Memory B cell (primary cell): Measurements from ENCODE around the gene NLGN1.

Source experiments
- ATAC-seq: fragments of 150-1000 bp; cut with Tn5 transposase; 2 replicates; pipeline ENCODE4 v1.10.0; 2021; ENCODE audit warnings: low read depth, mild to moderate bottlenecking, moderate library complexity
- DNase-seq, 2 donors: peaks; one replicate each; pipeline ENCODE4 v3.0.0; 2022; ENCODE audit warnings: low spot score in 2 of 2
- H3K27ac Mint-ChIP-seq: one replicate; pipeline ENCODE4 v1.8.0; 2022; ENCODE audit warnings: mild to moderate bottlenecking, moderate library complexity, mixed read lengths
- H3K27me3 Mint-ChIP-seq: one replicate; pipeline ENCODE4 v1.8.0; 2022; ENCODE audit warnings: mixed read lengths
- H3K36me3 Mint-ChIP-seq: one replicate; pipeline ENCODE4 v1.8.0; 2022; ENCODE audit warnings: mild to moderate bottlenecking, mixed read lengths
- H3K4me1 Mint-ChIP-seq: one replicate; pipeline ENCODE4 v1.8.0; 2022; ENCODE audit warnings: mixed read lengths
- H3K4me3 Mint-ChIP-seq: one replicate; pipeline ENCODE4 v1.8.0; 2022; ENCODE audit warnings: mild to moderate bottlenecking, moderate library complexity, mixed read lengths
- H3K9me3 Mint-ChIP-seq: one replicate; pipeline ENCODE4 v1.8.0; 2022; ENCODE audit warnings: mixed read lengths

Gene NLGN1

DNA sequence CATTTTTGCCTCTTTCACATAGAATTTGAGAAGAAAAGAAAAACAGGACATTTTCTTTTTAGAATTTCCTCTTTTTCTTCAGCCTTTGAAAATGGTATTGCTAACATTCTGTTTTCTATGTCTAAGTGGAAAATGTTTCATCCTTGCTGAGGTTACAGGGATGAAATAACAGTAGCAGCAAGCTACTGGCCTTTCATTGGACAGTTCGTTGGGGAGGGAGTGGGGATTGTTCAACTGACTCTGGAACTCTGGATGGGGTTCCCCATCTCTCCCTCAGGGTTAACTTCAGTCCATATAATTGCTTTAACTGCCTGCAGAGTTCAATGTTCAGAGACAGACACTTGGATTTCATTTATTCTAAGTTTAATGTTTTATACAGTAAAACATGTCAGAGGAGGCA lies 346.0 kb downstream of the NLGN1 start:
- Mint-ChIP-seq H3K36me3 (no peaks in the 10 kb centered on the region), H3K9me3 (peaks cover 5% of the 10 kb centered on the region), H3K27ac (no peak overlapping the region), H3K4me3 (no peak overlapping the region), H3K4me1 (no peaks in the 10 kb centered on the region), H3K27me3 (no peaks in the 10 kb centered on the region)
- ATAC-seq = no peak
- no peak for DNase-seq

DNA sequence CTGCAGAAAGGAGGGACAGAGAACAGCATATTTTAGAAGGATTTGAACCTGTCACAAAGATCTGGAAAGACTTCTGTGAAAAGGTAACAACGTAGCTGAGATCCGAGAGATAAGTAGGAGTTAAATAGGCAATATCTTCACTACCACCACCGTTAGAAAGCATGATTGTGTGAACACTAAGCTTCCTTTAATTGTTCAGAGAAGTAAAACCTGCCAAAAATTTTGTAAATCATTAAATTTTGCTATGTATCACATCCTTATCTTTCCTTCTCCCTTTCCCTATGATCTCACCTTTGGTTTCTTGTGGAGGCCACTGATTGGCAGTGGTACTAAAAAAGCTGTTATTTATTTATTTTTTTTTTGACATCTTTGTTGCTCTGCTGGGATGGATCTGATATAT lies 346.9 kb downstream of the NLGN1 start:
- ATAC-seq (no peak), DNase-seq (no peak)
- H3K27ac Mint-ChIP-seq = no peak overlapping the region
- H3K9me3 Mint-ChIP-seq = peaks cover 5% of the 10 kb centered on the region
- H3K36me3 Mint-ChIP-seq = no peaks in the 10 kb centered on the region
- no peaks in the 10 kb centered on the region for H3K4me1 Mint-ChIP-seq
- no peak overlapping the region for H3K4me3 Mint-ChIP-seq
- no peaks in the 10 kb centered on the region for H3K27me3 Mint-ChIP-seq

DNA sequence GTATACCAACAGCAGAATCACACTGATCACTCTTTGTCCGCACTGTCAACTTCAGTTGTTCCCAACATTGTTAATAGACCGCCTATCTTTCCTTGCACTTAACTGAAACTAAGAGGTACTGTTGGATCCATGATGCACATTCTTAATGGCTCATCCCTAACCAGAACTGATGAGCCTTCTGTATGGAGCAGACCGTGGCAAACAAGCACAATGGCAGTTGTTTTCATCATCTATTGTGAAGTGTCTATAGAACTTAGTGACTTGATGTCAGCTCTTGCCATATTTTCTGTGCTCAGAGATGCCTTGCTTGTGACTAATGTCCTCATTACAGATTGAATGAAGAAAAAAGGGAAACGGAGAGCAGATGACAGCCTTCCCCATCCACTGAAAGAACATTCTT lies 347.4 kb downstream of the NLGN1 start:
- ATAC-seq (no peak), DNase-seq (no peak)
- no peaks in the 10 kb centered on the region for H3K36me3 Mint-ChIP-seq
- H3K27ac Mint-ChIP-seq = no peak overlapping the region
- peaks cover 5% of the 10 kb centered on the region for H3K9me3 Mint-ChIP-seq
- H3K4me3 Mint-ChIP-seq = no peak overlapping the region
- H3K27me3 Mint-ChIP-seq = no peaks in the 10 kb centered on the region
- H3K4me1 Mint-ChIP-seq = no peaks in the 10 kb centered on the region

DNA sequence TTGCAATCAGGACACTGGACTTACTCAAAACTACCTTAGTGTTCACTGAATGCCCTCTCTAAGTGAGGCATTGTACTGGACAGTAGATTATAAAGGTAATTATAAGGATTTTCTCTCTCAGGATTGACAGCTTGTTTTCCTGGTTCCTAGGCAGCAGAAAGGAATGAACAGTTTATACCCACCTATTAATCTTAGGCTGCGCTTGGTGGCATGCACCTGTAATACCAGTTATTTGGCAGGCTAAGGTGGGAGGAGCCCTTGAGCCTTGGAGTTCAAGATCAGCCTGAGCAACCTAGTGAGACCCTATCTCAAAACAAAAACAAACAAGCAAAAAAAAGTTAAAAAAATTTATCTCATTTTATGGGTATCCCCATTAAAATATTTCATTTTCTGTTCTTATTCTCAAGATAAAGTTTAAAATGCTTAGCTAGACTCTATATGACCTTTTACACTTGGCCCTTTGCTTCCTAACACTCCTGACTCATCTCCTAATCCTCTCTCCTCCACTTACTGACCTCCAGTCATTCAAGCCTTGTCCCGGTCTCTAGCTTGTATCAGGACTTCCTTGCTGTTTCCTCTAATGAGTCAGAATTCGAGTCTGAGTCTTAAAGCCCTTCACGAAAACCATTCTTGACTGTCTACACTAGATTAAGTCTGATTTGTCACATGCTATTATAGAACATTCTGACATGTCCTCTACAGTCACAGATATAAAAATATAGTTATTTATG lies 348.6 kb downstream of the NLGN1 start:
- Mint-ChIP-seq H3K4me3 (no peak overlapping the region), H3K27ac (no peak overlapping the region), H3K4me1 (no peaks in the 10 kb centered on the region), H3K27me3 (no peaks in the 10 kb centered on the region), H3K9me3 (peaks cover 3% of the 10 kb centered on the region), H3K36me3 (no peaks in the 10 kb centered on the region)
- DNase-seq = no peak
- ATAC-seq = no peak

DNA sequence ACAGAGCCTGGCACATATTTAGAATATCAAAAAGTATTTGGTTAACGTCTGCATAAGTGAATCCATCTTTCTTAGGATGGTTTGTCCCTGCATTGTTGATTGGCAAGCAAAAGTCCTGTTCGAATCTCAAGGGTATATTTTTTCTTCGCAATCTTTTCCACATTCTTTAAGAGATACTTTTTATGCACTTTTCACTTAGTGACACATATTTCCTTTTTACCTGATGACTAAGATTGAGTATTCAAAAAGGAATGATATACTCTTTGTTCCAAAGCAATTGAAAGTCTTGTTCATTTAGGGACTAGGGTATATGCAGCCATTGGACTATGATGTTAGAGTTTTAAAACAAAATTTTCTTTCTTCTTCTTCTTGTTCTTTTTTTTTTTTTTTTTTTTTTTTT lies 349.9 kb downstream of the NLGN1 start:
- no peaks in the 10 kb centered on the region for H3K4me1 Mint-ChIP-seq
- H3K27ac Mint-ChIP-seq = no peak overlapping the region
- ATAC-seq = no peak
- no peak for DNase-seq
- H3K36me3 Mint-ChIP-seq = no peaks in the 10 kb centered on the region
- no peak overlapping the region for H3K4me3 Mint-ChIP-seq
- H3K9me3 Mint-ChIP-seq = peaks cover 3% of the 10 kb centered on the region
- H3K27me3 Mint-ChIP-seq = no peaks in the 10 kb centered on the region

DNA sequence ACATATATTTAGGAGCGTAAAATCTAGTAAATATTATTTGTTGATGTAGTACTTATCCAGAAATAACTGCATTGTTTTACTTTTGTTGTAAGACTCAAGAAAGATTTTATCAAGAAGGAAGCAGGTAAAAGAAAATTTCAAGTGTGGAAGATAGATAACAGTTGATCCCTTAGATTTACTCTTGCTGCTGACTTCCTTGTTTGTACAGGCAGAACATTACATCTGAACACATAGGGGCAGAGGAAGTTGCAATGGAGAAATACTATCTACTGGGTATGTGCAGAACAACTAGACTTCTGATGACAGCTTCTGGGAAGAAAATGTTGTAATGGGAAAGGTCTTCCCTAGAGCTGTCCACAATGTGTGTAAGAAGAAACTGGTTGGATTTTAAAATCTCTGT lies 350.6 kb downstream of the NLGN1 start:
- Mint-ChIP-seq H3K4me3 (no peak overlapping the region), H3K36me3 (no peaks in the 10 kb centered on the region), H3K9me3 (peaks cover 3% of the 10 kb centered on the region), H3K27ac (no peak overlapping the region), H3K27me3 (no peaks in the 10 kb centered on the region), H3K4me1 (no peaks in the 10 kb centered on the region)
- ATAC-seq = no peak
- no peak for DNase-seq

DNA sequence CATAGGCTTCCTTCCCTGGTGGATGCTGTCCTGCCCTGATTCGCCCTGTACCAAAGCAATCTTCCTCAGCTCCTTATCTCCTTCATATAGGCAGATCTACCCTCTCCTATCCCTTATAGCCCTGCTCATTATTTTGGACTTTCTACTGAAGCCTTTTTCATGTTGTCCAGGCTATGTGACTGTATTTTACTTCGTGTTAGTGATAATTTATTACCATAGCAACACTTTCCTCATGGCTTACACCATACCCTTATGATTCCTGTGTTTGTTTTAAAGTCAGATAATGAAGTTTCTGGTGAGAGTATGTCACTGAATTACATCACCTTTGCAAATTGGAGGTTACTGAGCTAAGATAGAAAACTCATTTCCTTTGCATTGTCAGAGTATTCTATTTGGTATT lies 352.6 kb downstream of the NLGN1 start:
- H3K27me3 Mint-ChIP-seq = no peaks in the 10 kb centered on the region
- no peak for DNase-seq
- no peak for ATAC-seq
- H3K4me3 Mint-ChIP-seq = no peak overlapping the region
- peaks cover 3% of the 10 kb centered on the region for H3K9me3 Mint-ChIP-seq
- no peaks in the 10 kb centered on the region for H3K4me1 Mint-ChIP-seq
- no peak overlapping the region for H3K27ac Mint-ChIP-seq
- no peaks in the 10 kb centered on the region for H3K36me3 Mint-ChIP-seq

DNA sequence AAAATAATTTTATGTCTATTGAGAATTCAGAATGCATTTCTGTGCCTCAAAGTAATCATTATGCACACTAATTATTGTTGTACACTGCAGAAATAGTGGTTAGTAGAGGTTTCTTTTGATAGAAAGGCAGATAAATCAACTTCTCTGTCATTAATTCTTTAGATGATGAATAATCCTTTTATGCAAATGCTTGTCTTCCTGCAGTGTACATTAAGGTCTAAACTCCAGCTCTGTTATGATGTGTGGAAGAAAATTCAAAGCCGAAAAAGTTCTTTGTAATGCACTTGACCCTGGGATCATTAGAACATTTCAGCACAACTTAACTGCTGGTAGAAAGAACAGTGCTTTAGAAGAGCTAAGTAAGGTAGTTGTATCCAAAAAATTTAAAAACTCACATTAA lies 353.0 kb downstream of the NLGN1 start:
- Mint-ChIP-seq H3K27ac (no peak overlapping the region), H3K4me3 (no peak overlapping the region), H3K9me3 (peaks cover 3% of the 10 kb centered on the region), H3K36me3 (no peaks in the 10 kb centered on the region), H3K27me3 (no peaks in the 10 kb centered on the region), H3K4me1 (no peaks in the 10 kb centered on the region)
- ATAC-seq (no peak), DNase-seq (no peak)

DNA sequence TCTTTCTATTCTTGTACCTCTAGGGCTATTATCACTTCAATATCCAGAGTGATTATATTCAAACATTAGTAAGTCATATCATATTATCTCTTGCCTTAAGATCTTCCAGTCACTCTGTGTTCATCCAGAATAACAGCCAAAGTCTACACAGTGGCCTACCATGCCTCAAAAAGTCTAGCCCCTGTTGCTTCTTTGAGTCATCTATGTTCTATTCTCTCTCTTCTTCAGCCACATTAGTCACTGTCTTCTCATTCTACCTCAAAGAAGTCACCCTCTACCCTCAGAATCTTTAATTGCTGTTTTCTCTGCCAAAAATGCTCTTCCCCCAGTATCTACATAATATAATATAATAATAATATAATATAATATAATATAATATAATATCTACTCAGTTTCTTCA lies 356.0 kb downstream of the NLGN1 start:
- no peak overlapping the region for H3K27ac Mint-ChIP-seq
- H3K36me3 Mint-ChIP-seq = no peaks in the 10 kb centered on the region
- no peaks in the 10 kb centered on the region for H3K27me3 Mint-ChIP-seq
- DNase-seq (no peak), ATAC-seq (no peak)
- peaks cover 1% of the 10 kb centered on the region for H3K9me3 Mint-ChIP-seq
- H3K4me3 Mint-ChIP-seq = no peak overlapping the region
- no peaks in the 10 kb centered on the region for H3K4me1 Mint-ChIP-seq

DNA sequence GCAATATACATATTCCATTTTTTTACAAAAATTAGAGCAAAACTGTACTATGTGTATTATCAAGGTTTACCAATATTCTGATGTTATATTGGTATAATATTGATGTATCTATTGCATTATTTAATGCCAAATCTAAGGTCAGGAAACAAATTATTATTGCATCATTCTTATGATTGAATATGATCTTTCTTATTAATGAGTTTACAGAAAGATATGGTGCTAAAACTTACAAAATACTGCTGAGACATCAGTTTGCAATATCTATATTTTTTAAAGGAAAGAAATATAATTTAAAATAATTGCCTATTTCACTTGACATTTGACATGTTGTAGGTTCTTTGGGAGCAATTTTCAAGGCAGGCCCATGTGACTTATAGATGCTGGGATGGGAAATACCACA lies 357.6 kb downstream of the NLGN1 start:
- H3K9me3 Mint-ChIP-seq = no peaks in the 10 kb centered on the region
- no peaks in the 10 kb centered on the region for H3K27me3 Mint-ChIP-seq
- H3K27ac Mint-ChIP-seq = no peak overlapping the region
- DNase-seq = no peak
- no peaks in the 10 kb centered on the region for H3K4me1 Mint-ChIP-seq
- no peak for ATAC-seq
- H3K4me3 Mint-ChIP-seq = no peak overlapping the region
- H3K36me3 Mint-ChIP-seq = no peaks in the 10 kb centered on the region

DNA sequence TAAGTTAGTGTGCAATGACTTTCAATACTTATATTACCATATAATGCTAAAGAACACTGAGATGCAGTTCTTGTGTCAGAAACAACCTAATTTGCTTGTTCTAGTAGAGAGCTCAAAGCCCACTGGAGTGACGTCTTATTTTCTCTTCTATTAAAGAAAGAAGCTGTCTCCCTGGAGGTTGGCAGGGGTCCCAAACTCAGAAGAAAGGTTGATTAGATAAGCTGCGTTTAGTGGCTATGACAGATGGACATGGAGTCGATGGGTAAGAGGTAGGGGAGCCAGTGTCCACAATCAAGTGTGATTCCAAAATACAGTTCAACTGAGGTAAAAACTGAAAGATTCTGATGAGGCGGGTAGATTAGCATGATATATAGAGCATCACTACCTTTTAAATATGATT lies 363.6 kb downstream of the NLGN1 start:
- Mint-ChIP-seq H3K36me3 (no peaks in the 10 kb centered on the region), H3K4me3 (no peak overlapping the region), H3K27me3 (no peaks in the 10 kb centered on the region), H3K27ac (no peak overlapping the region), H3K9me3 (peaks cover 3% of the 10 kb centered on the region), H3K4me1 (no peaks in the 10 kb centered on the region)
- DNase-seq (no peak), ATAC-seq (no peak)

DNA sequence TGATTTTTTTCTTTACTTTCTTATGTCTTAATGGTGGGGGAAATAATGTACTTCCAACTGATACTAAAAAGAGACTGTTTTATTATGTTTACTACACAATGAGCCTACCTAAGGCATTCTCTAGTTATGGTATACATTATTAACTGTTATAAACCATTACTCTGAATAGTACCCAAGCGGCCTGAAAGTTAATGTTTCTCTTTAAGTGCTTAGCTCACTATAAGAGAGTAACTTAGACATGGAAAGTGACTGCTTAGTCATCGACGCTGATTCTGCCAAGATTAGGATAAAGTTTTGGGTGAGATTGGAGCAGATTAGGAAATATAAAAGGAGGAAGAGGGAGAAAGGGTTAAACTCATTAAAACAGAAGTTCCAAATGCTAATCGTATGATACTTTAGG lies 365.0 kb downstream of the NLGN1 start:
- Mint-ChIP-seq H3K27ac (no peak overlapping the region), H3K4me3 (no peak overlapping the region), H3K27me3 (no peaks in the 10 kb centered on the region), H3K36me3 (no peaks in the 10 kb centered on the region), H3K4me1 (no peaks in the 10 kb centered on the region), H3K9me3 (peaks cover 5% of the 10 kb centered on the region)
- no peak for ATAC-seq
- no peak for DNase-seq

DNA sequence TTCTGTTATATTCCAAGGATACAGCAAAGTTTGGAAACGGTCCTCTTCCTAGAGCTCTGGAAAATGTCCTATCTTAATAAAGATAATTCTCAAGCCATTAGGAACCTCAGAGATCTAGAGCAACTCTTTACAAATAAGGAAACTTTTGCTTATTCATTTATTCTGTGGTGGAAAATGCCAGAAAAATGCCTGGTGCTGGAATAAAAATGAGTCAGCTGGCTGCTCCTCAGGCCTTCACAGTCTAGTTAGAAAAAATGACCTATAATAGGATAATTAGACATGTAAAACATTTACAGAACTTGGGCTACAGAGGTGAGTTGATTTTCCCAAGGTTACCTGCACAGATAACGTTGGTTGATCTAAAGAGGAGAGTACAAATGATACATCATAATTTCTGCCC lies 372.5 kb downstream of the NLGN1 start:
- no peak for ATAC-seq
- DNase-seq = no peak

DNA sequence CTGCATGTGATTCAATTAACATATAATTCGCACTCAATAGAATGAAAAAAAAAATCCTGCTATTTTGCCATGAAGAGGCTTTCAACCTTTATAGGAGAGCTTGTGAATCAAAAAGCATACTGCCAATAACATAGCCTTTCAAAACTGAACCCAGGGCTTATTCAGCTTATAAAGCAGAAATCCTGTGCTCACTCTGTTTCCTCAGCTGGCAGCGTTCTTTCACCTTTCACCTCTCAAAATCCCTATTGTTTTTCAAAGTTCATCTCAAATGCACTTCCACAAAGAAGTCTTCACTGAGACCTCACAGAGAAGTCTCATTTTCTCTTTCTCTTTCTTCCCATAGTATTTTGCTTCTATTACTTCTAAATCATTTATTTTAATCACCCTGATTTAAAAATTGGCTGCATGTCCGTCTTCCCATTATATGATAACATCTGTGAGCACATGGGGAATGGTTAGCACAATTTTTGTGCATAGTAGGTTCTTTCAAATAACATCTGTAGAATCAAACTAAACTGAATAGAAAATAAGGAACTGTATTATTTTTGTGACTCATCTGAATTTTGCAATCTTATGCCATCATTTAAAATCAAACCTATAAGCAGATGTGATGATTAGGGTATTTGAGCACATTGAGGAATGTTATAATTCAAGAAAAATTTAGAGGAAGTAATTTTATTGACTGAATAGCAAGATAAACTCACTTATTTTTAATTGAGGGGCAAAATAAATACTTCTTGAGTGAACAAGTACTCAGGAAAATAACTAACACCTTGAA lies 373.4 kb downstream of the NLGN1 start:
- H3K27ac Mint-ChIP-seq = no peak overlapping the region
- H3K36me3 Mint-ChIP-seq = no peaks in the 10 kb centered on the region
- ATAC-seq (no peak), DNase-seq (no peak)
- no peaks in the 10 kb centered on the region for H3K27me3 Mint-ChIP-seq
- no peaks in the 10 kb centered on the region for H3K4me1 Mint-ChIP-seq
- H3K9me3 Mint-ChIP-seq = peaks cover 3% of the 10 kb centered on the region
- no peak overlapping the region for H3K4me3 Mint-ChIP-seq

More for the DNA sequence above, 372.5 kb downstream of the NLGN1 start:
- Mint-ChIP-seq H3K4me3 (no peak overlapping the region), H3K9me3 (peaks cover 4% of the 10 kb centered on the region), H3K36me3 (no peaks in the 10 kb centered on the region), H3K27me3 (no peaks in the 10 kb centered on the region), H3K4me1 (no peaks in the 10 kb centered on the region), H3K27ac (no peak overlapping the region)

DNA sequence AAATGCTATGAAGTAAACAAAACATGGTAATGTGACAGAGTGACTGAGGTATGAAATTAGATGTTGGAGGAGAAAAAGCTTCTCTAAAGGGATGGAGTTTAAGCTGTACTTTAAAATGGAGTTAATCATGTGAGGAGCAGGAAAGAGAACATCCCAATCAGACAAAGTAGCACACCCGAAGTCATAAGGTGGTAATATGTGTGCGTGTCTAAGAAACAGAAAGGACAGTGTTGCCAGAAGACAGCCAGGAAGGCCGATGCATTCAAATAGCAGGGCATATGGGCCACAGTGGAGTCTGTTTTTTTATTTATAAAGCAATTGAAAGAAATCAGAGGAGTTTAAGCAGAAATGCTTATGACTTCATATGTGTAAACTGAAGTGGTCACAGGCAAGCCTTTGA lies 376.3 kb downstream of the NLGN1 start:
- DNase-seq (no peak), ATAC-seq (no peak)
- Mint-ChIP-seq H3K36me3 (no peaks in the 10 kb centered on the region), H3K9me3 (peaks cover 1% of the 10 kb centered on the region), H3K4me1 (no peaks in the 10 kb centered on the region), H3K27me3 (no peaks in the 10 kb centered on the region), H3K4me3 (no peak overlapping the region), H3K27ac (no peak overlapping the region)
